K562 (cell line): ENCODE measurements around the gene LRRC4.

Source experiments
- NUFIP1 ChIP-seq: fragments of 450-650 bp; IDR thresholded peaks from 2 replicates; pipeline ENCODE4 v1.6.1; 2018; ENCODE audit not compliant: partially characterized antibody
- SMARCB1 ChIP-seq: IDR thresholded peaks from 2 replicates; pipeline ENCODE4 v1.6.1; 2011; ENCODE audit warnings: improper control_type of control experiment, low read depth; ENCODE audit not compliant: insufficient read length
- TF ChIP-seq, protein P1 (sequence below), 3 experiments: IDR thresholded peaks in 2 of 3; conservative IDR thresholded peaks in 1 of 3; 2 replicates each; pipeline ENCODE4 v1.5.1; 2011 to 2012; ENCODE audit warnings: low read length in 3 of 3, mild to moderate bottlenecking in 3 of 3, control low read depth in 2 of 3, improper control_type of control experiment in 1 of 3, inconsistent platforms in 1 of 3, low read depth in 1 of 3, mixed read lengths in 1 of 3, moderate library complexity in 1 of 3; ENCODE audit not compliant: insufficient read depth in 2 of 3
- TF ChIP-seq, protein P2 (sequence below): sonication (generic); formaldehyde crosslinking; IDR thresholded peaks from 2 replicates; pipeline ENCODE4 v1.8.0; 2022; ENCODE audit warnings: mild to moderate bottlenecking, missing genetic modification reagents, borderline replicate concordance

DNA sequence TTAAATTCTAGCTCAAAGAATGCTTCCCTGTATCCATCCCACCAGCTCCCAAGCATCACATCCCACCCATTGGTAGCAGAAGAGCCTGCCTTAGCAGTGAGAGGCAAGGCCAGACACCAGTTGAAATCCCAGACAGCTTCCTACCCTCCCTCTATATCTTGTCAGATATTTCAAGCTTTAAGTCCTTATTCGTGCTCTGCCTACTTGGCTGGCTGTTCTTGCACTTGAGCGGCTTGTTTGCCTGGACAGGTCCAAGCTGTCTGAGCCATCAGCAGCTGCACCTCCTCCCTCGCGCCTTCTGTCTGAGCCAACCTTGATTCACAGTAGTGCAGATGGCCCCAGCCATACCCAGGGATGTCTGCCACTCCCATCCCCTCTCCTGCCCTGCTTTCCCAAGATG, 16.4 kb downstream of the LRRC4 start:
- TF ChIP-seq, protein P1, sequence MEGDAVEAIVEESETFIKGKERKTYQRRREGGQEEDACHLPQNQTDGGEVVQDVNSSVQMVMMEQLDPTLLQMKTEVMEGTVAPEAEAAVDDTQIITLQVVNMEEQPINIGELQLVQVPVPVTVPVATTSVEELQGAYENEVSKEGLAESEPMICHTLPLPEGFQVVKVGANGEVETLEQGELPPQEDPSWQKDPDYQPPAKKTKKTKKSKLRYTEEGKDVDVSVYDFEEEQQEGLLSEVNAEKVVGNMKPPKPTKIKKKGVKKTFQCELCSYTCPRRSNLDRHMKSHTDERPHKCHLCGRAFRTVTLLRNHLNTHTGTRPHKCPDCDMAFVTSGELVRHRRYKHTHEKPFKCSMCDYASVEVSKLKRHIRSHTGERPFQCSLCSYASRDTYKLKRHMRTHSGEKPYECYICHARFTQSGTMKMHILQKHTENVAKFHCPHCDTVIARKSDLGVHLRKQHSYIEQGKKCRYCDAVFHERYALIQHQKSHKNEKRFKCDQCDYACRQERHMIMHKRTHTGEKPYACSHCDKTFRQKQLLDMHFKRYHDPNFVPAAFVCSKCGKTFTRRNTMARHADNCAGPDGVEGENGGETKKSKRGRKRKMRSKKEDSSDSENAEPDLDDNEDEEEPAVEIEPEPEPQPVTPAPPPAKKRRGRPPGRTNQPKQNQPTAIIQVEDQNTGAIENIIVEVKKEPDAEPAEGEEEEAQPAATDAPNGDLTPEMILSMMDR (IDR thresholded peaks at IDR 0.05 in 2 of 3, conservative IDR thresholded peaks at IDR 0.05 in 1 of 3; ENCODE audit: insufficient read depth in 2 of 3, low read depth in 1 of 3, low read length in 3 of 3), result no peak
- TF ChIP-seq SMARCB1 (no peak), NUFIP1 (no peak)
- TF ChIP-seq, protein P2, sequence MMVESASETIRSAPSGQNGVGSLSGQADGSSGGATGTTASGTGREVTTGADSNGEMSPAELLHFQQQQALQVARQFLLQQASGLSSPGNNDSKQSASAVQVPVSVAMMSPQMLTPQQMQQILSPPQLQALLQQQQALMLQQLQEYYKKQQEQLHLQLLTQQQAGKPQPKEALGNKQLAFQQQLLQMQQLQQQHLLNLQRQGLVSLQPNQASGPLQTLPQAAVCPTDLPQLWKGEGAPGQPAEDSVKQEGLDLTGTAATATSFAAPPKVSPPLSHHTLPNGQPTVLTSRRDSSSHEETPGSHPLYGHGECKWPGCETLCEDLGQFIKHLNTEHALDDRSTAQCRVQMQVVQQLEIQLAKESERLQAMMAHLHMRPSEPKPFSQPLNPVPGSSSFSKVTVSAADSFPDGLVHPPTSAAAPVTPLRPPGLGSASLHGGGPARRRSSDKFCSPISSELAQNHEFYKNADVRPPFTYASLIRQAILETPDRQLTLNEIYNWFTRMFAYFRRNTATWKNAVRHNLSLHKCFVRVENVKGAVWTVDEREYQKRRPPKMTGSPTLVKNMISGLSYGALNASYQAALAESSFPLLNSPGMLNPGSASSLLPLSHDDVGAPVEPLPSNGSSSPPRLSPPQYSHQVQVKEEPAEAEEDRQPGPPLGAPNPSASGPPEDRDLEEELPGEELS (CRISPR knock-in tag), result no peak
